Measurements from ENCODE around the gene NVL.
"Not testable (repeated sequence)": the region's sequence is repeated elsewhere in the genome, so short reads cannot be mapped to it uniquely, and the experiment has no call there.

NVL gene

DNA sequence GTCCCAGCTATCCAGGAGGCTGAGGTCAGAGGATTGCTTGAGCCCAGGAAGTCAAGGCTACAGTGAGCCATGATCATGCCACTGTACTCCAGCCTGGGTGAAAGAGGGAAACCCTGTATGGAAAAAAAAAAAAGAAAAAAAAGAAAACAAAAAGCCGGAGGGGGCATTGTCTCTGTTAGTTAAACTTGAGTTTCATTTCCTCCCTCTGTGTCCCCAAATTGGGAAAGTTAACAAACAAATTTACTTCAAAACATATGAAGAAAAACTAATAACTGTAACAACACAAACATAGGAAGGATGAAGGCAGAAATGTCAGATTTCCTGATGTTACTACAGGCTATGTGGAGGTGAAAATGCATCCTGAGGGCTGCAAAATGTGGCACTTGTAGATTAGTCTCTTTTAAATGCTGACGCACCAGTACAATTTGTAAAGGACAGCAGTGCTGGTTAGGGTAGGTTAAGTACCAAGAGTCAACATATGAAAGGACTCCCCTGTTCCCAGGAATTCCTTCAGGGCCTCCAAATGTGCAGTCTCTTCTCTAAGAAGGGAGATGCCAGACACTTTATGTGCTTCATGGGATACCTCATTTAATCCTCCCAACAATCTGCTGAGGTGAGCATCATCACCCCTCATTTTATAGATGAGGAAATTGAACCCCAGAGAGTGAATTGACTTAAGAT, 94.0 kb downstream of the NVL start:
- no peak for DNase-seq (ENCODE audit: low spot score)

DNA sequence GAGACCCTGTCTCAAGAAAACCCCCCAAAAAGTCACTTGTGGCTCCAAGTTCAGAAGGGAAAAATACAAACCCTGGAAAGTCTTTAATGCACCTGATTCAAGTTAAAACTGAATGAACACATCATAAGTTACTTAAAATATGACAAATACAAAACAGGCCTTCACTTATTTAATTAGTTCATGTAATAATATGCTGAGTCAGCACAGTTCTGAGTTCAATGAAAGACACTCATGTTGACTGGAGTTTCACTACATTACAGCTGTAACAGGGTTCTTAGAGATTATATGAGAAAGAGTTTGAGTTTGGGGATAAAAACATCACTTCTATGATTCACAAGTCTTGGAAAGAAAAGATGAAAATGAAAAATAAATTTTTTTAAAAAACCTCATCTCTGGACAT, 96.0 kb downstream of the NVL start:
- DNase-seq (ENCODE audit: low spot score) = no peak

DNA sequence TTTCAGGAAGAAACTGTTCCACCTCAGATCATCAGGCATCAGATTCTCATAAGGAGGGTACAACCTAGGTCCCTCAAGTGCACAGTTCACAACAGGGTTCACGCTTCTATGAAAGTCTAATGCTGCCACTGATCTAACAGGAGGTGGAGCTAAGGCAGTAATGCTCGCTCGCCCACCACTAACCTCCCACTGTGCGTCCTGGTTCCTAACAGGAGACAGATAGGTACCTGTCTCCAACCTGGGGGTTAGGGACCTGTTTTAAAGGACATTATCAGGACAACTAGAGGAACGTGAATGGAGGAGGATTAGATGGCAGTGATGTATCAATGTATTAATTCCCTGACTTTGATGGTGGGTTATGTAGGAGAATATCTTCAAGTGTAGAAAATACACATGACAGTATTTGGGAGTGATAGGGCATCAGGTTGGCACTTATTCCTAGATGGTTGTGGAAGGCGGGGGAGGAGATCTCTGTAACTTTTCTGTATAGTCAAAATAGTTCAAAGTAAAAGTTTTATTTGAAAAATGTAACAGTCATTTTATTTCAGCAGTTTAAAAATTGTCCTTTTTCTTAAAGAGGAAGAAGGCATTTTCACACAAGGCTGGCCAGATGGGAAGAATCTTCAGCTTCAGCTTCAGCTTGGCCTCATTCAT, 103.0 kb downstream of the NVL start:
- no peak for DNase-seq (ENCODE audit: low spot score)

DNA sequence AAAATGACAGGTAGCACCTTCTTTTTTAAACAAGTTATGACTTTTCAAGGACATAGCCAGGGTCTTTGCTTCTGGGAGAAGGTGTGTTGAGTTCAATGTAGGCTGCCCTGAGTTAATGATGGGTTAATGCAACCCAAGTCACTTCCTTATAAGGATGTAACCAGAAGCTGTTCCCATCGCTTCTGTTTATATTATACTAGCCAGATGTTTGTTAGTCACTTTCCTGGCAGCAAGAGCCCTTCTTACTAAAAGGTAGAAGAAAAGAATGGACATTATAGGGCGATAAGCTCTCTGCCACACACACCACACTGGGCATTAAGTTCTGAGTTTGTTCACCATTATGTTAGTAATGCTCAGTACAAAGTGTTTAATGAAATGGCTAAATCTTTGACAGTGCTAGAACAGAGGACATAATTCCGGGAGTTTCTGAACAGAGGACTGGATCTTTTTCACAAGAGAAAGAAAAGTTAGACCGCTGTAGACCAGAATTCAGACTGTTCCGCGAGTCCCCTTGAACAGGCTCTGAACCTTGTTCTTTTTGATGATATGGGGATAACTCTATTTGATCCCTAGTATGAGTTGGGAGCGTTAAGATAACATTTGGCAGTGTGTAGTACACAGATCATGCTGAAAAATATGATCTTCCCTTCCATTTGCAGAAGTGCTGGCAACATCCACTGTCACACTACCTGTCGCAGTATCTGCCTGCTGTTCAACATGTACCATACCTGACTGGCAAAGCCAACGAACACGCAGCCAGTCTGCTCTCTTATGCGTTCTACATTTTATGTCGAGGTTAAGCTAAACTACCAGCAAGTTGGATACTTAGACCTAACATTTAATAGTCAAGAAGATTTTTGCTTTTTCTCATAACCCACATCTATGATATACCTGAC, 105.9 kb downstream of the NVL start:
- peak; percentile 82 for DNase-seq (ENCODE audit: low spot score)

DNA sequence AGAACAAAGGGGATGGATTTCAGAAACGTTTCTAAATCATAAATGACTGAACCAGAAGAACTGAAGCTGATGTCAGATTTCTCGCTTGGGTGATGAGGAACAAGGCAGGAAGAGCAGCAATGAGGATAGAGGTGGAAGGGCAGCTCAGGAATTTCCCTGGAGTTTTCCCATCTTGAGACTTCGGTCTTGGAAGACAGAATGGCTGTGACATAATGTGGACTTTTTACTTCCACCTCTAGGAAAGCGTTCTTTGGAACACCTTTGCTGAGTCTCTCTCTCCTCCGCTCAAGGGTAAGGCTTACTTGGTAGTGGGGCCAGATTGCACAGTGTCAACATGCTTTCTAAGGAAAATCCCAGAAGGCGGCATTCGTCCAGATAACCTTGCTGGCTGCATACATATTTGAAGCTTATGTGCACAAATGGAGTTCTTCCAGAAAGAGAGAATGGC, 110.3 kb downstream of the NVL start:
- DNase-seq (ENCODE audit: low spot score) = peak; percentile 81

DNA sequence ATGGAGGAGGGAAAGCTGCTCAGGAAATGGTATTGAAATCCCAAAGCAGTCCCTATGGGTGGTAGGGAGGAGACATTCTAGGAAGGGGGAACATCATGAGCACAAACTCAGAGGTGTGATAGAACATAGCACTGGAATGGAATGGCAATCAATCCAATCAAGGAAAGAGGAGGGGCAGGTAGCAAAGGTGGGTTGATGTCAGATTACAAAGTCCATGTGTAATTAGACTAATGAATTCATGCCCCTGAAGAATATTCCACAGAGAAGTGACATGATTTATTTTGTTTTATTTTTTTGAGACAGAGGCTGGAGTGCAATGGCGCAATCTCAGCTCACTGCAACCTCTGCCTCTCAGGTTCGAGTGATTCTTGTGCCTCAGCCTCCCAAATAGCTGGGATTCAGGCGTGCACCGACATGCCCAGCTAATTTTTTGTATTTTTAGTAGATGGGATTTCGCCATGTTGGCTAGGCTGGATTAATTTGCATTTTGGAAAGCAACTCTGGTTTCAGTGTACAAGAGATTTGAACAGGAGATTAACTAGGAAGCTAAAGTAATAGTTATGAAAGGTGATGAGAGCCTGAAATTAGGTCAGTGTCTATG, 110.9 kb downstream of the NVL start:
- no peak for DNase-seq (ENCODE audit: low spot score)

DNA sequence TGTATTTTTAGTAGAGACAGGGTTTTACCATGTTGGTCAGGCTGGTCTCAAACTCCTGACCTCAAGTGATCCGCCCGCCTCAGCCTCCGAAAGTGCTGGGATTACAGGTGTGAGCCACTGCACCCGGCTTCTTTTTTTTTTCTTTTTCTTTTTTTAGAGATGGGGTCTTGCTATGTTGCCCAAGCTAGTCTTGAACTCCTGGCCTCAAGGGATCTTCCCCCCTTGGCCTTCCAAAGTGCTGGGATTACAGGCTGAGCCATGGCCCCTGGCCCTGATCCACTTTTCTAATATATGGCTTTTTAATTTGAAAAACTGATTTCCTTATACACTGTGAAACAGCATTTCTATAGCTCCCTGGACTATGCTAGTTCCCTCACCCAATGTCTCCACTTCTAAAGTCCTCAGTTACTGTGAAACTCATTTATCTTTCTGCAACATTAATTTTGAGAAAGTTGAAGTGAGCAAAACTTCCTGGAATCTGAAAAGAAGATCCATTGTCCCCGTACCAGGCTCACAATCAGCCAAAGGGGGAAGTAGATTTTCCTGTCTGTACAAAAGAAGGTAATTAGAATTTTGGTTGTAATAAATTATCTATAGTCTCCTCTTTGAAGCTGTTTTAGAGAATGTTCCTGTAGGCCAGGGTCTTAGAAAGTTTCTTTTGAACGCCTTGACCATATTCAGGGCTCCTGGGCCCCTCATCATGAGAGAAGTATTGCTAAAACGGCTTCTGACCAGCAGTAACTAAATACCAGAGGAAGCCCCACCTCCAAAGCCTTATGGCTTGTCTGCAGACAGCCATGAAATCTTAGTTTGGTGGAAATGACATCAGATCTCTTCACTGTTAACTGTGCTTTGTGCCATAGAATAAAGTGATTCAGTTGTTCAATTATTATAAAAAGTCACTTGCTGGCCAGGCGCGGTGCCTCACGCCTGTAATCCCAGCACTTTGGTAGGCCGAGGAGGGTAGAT, 112.0 kb downstream of the NVL start:
- peak; percentile 42 for DNase-seq (ENCODE audit: low spot score)

DNA sequence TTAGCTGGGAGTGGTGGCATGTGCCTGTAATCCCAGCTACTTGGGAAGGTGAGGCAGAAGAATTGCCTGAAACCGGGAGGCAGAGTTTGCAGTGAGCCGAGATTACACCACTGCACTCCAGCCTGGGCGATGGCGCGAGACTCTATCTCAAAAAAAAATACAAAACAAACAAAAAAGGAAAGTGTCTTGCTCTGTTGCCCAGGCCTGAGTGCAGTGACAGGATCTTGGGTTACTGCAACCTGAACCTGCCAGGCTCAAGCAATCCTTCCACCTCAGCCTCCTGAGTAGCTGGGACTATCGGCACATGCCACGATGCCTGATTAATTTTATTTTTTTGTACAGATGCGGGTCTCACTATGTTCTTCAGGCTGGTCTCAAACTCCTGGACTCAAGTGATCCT, 113.6 kb downstream of the NVL start:
- no peak for DNase-seq (ENCODE audit: low spot score)

DNA sequence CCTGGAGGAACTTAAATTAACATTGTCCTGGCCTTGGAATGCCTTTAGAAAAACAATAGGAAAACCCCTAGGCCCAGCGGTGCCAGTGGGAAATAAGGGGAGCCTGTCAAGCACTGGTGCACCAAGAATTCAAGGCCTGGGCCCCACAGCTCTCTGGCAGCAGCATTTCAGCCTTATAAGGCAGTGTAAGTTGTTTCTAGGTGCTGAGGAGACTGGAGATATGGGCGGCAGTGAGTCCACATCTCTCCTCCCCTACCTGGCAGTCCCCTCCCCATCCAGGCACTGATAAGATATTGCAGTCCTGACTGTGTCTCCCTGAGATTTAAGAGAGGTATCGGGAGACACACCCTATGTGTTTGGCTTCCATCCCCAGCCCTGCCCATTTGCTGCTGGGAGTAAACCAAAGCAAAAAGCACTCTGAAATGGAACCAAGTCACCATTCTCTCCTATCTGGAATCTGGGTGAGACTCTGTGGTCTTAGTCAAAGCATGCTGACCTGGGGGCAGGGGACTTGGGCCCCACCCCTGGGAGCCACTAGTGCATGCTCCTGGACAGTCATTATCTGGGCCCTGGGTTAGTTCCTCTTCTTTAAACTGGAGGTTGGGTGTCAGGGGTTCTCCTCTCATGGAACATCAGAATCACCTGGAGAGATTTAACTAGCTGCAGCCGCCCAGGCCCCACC, 116.4 kb downstream of the NVL start:
- peak; percentile 50 for DNase-seq (ENCODE audit: low spot score)

DNA sequence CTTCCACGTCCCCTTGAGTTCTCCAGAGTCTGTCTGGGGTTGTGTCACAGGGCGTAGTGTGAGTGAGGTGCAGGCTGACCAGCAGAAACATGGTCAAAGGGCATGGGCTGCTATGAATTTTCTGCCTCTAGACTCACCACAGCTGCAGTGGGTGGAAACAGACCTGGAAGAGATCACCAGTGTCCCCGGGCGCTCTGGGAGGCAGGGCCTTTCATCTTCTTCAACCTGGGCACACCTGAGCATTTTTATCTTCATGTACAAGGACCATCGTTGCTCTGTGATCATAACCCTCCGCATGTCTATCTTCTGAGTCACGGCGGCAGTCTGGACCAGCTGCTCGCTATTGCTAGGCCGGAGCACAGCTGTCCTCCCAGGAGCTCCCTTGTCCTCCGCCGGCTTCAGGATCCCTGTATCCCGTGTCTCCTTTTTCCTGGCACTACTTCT, 117.3 kb downstream of the NVL start:
- DNase-seq (ENCODE audit: low spot score) = peak; percentile 40

DNA sequence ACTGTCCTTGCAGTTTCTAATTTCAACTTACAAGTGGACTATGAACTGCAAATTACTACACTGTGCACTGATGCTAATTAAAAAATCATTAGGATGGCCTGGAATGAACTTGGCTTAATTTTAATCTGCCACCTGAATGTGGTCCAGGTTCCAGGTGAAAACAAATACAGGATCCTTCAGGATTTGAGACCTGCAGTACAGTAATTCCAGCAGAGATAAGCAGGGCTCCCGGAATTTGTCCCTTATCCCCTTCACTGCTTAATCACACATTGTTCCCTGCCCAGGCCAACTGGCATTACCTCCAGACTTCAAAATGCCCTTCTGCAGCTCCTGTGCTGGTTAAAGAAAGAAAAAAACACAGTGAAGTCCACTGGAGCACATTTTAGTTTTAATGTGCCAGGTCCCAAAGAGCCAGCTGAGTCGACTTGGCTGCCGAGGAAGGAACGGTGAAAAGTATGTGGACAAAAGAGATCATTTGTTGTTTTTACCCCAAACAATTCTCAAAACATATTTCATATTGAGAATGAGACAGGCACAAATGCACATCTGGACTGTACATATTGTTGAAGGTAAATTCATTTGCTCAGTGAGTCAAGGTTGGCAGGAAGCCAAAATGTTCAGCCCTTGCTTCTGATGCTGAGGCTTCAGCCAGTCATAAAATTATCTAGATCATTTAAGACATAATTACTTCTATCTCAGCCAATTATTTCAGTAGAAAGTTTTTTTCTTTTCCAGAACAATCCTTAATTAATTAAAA, 118.6 kb downstream of the NVL start:
- peak; percentile 69 for DNase-seq (ENCODE audit: low spot score)

DNA sequence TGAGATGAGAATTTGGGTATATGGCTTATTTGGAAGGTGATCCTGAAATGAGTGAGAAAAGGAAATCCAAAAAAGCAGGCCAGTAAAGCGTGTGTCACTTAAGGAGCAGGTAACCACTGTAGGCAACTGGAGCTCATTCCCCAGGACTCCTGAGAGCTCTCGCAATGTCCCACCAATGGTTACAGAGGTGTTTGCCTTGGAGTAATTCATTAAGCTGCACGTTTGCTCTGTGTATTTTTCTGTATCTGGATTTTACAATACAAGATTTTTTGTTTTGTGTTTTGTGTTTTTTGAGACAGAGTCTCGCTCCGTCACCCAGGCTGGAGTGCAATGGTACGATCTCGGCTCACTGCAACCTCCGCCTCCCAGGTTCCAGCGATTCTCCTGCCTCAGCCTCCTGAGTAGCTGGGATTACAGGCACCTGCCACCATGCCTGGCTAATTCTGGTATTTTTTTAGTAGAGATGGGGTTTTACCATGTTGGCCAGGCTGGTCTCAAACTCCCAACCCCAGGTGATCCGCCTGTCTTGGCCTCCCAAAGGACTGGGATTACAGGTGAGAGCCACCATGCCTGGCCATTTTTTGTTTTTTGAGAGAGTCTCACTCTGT, 123.9 kb downstream of the NVL start:
- not testable (repeated sequence) for DNase-seq (ENCODE audit: low spot score)

DNA sequence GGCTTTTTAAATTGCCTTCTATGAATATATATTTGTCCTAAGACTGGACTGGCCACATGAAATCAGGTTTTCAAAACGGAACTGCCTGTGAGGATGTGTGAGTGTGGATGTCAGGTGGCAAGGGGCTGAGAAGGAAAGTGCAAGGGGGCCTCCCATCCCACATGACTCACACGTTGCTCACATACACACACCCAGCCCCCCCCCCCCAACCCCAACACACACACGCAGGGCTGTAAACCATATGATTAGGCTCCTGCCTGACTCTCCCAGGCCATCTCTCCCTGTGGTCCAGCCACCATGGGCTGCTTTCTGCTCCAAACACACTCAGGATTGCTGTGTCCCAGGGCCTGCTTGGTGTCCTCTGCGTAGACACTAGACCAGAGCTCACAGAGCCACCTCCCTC, 124.5 kb downstream of the NVL start:
- DNase-seq (ENCODE audit: low spot score) = peak; percentile 72

DNA sequence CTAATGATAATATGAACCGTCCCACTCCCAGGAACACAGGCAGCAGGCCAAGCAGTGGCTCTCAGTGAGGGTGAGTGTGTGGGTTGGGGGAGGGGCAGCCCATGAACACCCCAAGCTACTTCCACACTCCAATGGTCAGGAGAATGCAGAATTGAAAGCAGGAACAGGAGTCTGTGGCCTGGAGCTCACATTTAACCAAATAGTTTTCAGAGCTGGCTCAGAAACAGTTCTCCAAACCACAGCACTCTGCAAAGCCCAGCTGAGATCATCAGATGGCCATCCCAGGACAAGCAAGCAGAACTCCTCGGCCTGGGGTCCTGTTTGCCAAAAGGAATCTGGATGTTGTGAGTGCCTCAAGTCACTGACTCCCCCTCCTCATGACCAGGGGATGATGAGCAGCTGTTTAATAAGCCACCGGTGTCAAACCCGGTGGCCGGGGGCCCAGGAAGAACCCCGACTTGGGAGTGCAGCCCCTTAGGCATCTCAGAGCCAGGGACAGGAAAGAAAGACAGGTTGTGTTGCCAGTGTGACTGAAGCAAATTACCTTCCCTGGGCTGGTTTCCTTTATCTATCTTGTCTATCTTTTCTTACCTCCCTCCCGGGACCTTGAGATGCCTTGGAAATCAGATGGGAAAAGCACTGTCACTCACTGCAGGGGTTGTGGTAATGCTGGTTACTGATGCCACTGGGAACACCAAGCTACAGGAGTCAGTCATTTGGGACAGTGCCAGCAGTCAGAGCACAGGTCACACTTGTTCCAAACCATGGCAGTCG, 126.5 kb downstream of the NVL start:
- DNase-seq (ENCODE audit: low spot score) = peak; percentile 98

DNA sequence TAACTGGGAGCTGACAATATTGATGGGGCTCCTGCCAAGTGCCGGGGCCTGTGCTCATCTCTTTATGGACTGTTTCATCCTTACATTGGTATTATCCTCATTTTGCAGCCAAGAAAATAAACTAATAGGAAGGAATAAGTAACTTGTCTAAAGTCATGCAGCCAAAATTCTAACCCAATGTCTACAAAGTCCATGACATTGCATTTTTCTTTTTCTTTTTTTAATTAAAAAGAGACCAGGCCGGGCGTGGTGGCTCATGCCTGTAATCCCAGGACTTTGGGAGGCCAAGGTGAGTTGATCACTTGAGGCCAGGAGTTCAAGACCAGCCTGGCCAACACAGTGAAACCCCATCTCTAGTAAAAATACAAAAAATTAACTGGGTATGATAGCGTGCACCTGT, 128.1 kb downstream of the NVL start:
- DNase-seq (ENCODE audit: low spot score) = no peak

DNA sequence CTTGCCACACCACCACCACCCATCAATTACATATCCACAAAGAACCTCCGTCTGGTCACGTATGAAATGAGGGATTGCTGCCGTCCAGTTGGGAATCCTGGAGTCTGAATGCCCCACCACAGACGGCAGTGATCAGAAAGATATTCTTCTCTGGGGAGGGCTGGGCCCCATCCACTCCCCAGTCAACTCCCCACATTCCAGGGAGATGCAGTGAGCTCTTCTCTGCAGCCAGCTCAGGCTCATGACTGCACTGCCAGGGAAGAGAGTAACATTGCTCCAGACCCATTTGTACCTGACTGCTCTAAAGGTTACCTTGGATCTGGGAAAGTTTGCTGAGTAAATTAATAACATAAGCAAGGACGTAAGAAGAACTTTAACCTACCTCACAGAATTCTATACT, 128.6 kb downstream of the NVL start:
- DNase-seq (ENCODE audit: low spot score) = peak; percentile 76

DNA sequence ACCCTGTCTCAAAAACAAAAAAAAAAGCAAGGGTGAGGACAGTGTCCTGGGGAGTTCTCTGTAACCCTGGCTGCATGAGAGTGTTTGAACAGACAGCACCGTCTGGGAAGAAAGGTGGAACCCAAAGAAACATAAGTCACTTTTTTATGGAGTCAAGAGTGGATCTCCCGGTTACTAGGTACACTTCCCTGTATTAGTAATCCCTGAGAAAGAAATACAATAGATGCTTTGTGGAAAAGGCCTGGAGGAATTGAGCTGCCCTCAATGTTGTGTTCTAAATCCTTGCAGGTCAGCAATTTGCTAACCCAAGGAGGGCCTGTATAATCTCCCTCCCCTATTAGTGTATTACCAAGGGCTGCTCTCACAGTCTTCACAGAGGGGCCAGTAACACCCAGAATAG, 130.3 kb downstream of the NVL start:
- DNase-seq (ENCODE audit: low spot score) = peak; percentile 64

DNA sequence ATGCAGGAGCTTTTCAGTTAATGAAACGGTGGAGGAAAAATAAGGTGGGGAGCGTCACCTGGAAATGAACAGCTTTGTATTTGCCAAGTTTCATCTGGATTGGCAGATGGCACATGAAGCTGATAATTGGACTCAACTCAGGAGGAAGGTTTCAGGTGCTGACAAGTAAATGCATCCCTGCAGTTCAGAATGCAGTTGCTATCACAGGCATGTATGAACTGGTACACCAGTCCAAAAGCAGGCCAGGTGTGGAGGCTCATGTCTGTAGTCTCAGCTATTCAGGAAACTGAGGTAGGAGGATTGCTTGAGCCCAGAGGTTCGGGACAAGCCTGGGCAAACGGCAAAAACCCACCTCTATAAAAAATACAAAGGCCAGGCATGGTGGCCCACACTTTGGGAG, 131.4 kb downstream of the NVL start:
- DNase-seq (ENCODE audit: low spot score) = no peak
